ENCODE data around the gene COL27A1. TPM values are rescaled to one million over a fixed set of nuclear protein-coding genes. Genes with fewer than 3 reads are reported as not detected.

The COL27A1 gene
- total and polyA plus RNA-seq, 4 donors = 10.9 to 25.6 (median 17.4) TPM

DNA sequence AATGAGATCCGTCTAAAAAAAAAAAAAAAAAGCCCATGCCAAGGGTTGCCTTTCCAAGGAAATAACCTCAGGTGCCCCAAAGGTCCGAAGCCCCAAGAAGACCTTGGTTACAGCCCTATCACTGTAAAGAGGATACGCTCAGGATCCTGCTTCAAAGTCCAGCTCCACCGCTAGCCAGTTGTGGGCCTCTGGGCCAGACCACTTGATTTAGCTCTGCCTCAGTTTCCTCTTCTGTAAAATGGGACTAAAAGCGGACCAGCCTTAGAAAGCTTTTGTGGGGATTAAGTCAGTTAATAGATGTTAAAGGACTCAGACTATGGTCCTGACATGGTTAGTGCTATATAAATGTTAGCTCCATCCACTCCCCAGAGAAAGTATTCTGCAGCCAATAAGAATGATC is 118.9 kb downstream of the COL27A1 start:
- Histone ChIP-seq H3K27ac (ENCODE audit: low read depth in 1 of 2, low read length in 1 of 2) (no peak overlapping the region), H3K4me3 (no peak overlapping the region), H3K4me1 (ENCODE audit: control insufficient read depth in 5 of 5, insufficient read depth in 5 of 5, low read length in 5 of 5) (no peaks in the 10 kb centered on the region), H3K36me3 (ENCODE audit: control insufficient read depth in 4 of 4, insufficient read depth in 4 of 4, low read length in 4 of 4) (peaks cover 0 to 29% (median 14%) of the 10 kb centered on the region in 4 donors), H3K27me3 (ENCODE audit: control insufficient read depth in 3 of 3, insufficient read depth in 3 of 3, low read length in 2 of 3) (no peaks in the 10 kb centered on the region), H3K9me3 (ENCODE audit: control insufficient read depth in 4 of 4, insufficient read depth in 3 of 4, low read length in 3 of 4) (no peaks in the 10 kb centered on the region), H3K9ac (ENCODE audit: insufficient read depth in 1 of 2, low read length in 2 of 2) (no peak overlapping the region)
- TF ChIP-seq, protein P1, sequence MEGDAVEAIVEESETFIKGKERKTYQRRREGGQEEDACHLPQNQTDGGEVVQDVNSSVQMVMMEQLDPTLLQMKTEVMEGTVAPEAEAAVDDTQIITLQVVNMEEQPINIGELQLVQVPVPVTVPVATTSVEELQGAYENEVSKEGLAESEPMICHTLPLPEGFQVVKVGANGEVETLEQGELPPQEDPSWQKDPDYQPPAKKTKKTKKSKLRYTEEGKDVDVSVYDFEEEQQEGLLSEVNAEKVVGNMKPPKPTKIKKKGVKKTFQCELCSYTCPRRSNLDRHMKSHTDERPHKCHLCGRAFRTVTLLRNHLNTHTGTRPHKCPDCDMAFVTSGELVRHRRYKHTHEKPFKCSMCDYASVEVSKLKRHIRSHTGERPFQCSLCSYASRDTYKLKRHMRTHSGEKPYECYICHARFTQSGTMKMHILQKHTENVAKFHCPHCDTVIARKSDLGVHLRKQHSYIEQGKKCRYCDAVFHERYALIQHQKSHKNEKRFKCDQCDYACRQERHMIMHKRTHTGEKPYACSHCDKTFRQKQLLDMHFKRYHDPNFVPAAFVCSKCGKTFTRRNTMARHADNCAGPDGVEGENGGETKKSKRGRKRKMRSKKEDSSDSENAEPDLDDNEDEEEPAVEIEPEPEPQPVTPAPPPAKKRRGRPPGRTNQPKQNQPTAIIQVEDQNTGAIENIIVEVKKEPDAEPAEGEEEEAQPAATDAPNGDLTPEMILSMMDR (IDR thresholded peaks at IDR 0.05; ENCODE audit: control extremely low read depth, extremely low read depth) = no peak
- no peak for ATAC-seq (ENCODE audit: insufficient read depth, low FRiP score)
- WGBS, 2 donors = 93% methylated on average over 5 of the region's 5 CpGs
- DNase-seq = no peak

DNA sequence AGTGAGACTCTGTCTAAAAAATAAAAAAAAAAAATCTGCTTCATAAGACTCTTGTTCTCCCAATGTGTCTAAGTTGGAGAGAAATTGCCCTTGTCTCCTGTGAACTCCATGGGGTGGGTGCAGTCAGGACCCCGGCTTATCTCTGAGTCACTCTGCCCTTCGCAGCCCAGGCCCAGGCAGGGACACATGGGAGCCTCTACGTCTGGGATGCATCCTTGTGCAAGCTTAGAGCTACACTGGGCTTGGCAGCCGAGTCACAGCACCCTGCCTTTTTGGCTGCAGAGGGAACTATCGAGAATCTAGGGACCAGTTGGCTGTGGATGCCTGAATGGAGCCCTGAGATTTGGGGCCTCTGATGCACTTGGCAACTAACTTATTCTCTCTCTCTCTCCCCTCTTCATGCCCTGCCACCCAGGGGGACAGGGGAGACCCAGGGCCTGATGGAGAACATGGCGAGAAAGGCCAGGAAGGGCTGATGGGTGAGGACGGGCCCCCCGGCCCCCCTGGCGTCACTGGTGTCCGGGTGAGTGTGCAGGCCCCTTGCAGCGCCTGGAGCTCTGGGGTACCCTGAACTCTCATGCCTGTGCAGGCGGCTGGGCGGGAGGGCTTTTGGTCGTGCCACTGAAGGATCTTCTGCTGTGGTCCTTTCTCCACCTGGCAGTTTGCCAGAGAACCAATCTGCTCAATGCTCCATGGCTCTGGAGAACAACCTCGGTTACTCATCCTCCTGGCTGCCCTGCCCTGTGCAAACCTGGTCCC is 120.1 kb downstream of the COL27A1 start:
- WGBS, 2 donors = 87 to 88% methylated on average over 15 of the region's 15 CpGs
- peak in 1 of 3 donors; percentile 9 for DNase-seq
- H3K27me3 ChIP-seq (ENCODE audit: control insufficient read depth in 3 of 3, insufficient read depth in 3 of 3, low read length in 2 of 3) = no peaks in the 10 kb centered on the region
- peaks cover 0 to 31% (median 14%) of the 10 kb centered on the region in 4 donors for H3K36me3 ChIP-seq (ENCODE audit: control insufficient read depth in 4 of 4, insufficient read depth in 4 of 4, low read length in 4 of 4)
- no peaks in the 10 kb centered on the region for H3K4me1 ChIP-seq (ENCODE audit: control insufficient read depth in 5 of 5, insufficient read depth in 5 of 5, low read length in 5 of 5)
- H3K4me3 ChIP-seq = no peak overlapping the region
- H3K9me3 ChIP-seq (ENCODE audit: control insufficient read depth in 4 of 4, insufficient read depth in 3 of 4, low read length in 3 of 4) = no peaks in the 10 kb centered on the region
- TF ChIP-seq, protein P1 (IDR thresholded peaks at IDR 0.05; ENCODE audit: control extremely low read depth, extremely low read depth) = no peak
- no peak overlapping the region for H3K9ac ChIP-seq (ENCODE audit: insufficient read depth in 1 of 2, low read length in 2 of 2)
- no peak for ATAC-seq (ENCODE audit: insufficient read depth, low FRiP score)
- no peak overlapping the region for H3K27ac ChIP-seq (ENCODE audit: low read depth in 1 of 2, low read length in 1 of 2)

DNA sequence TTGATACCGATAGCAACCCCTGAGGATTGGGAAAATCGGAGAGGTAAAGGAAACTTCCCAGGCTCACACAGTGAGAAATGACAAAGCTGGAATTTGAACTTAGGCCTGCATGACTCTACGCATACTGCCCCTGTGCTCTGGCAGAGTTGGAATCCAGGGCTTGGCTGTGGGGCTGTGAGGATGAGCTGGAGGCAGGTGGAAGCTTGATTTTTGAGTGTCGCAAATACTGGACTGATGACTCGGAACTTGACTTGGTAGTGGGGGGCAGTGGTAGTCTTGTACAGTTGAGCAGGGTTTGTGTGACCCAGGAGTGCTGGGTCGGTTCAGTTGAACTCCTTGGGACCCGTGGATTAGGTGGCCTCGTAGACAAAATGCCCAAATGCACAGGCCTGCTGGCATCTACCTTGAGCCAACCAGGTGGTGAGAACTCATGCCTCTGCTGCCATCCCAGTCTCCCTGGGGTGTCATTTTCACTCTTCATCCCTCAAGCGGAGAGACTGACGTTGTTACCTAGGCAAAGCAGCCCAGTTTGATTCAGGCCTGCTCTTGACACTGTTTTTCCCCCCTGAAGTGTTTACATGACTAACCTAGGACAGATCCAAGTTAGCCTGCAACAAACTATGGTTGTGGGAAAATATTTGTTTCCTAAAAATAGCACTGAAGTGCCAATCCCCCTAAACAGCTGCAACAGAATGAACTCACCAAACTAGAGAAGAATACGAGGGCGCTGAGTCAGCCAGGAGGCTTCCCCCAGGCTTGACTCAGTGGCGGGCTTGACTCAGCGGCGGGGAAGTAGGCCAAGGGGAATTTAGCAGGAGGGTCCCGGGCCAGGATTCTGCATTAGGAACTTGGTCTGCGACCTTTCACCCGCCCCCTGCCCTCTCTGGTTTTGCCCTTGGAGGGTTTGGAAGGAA is 121.8 kb downstream of the COL27A1 start:
- 85% methylated on average over 18 of the region's 18 CpGs for WGBS, 2 donors
- H3K9ac ChIP-seq (ENCODE audit: insufficient read depth in 1 of 2, low read length in 2 of 2) = no peak overlapping the region
- TF ChIP-seq, protein P1 (IDR thresholded peaks at IDR 0.05; ENCODE audit: control extremely low read depth, extremely low read depth) = no peak
- no peaks in the 10 kb centered on the region for H3K27me3 ChIP-seq (ENCODE audit: control insufficient read depth in 3 of 3, insufficient read depth in 3 of 3, low read length in 2 of 3)
- H3K9me3 ChIP-seq (ENCODE audit: control insufficient read depth in 4 of 4, insufficient read depth in 3 of 4, low read length in 3 of 4) = no peaks in the 10 kb centered on the region
- H3K36me3 ChIP-seq (ENCODE audit: control insufficient read depth in 4 of 4, insufficient read depth in 4 of 4, low read length in 4 of 4) = peaks cover 0 to 27% (median 13%) of the 10 kb centered on the region in 4 donors
- peak in 1 of 3 donors; percentile 10 for DNase-seq
- no peak for ATAC-seq (ENCODE audit: insufficient read depth, low FRiP score)
- peaks cover 0 to 11% (median 0%) of the 10 kb centered on the region in 5 donors for H3K4me1 ChIP-seq (ENCODE audit: control insufficient read depth in 5 of 5, insufficient read depth in 5 of 5, low read length in 5 of 5)
- no peak overlapping the region for H3K27ac ChIP-seq (ENCODE audit: low read depth in 1 of 2, low read length in 1 of 2)
- no peak overlapping the region for H3K4me3 ChIP-seq

All from lung (tissue), 12 donors.